ENCODE data around the gene STK38L. TPM values are rescaled to one million over a fixed set of nuclear protein-coding genes. Genes with fewer than 3 reads are reported as not detected.

The STK38L gene
- total and polyA plus RNA-seq, 9 of the 15 experiments (the other 6 are each of a cell fraction or from before 2014, with no cell fraction given) = 2.6 to 10.7 (median 6.9) TPM

GRCh38 chr12:27289414-27289813 is 45.3 kb downstream of the STK38L start:
- Histone ChIP-seq H3K36me3 (ENCODE audit: control insufficient read depth, insufficient read depth, low read length) (no peaks in the 10 kb centered on the region), H3K9me3 (replicated peaks; ENCODE audit: control insufficient read depth, insufficient read depth, low read depth, low read length) (no peaks in the 10 kb centered on the region), H3K4me3 (no peak overlapping the region), H3K27ac (ENCODE audit: extremely low read depth, low read depth, low read length) (no peak overlapping the region), H3K4me1 (replicated peaks in 1 of 2; ENCODE audit: control insufficient read depth in 2 of 2, insufficient read depth in 2 of 2, low read length in 2 of 2) (no peaks in the 10 kb centered on the region), H3K9ac (ENCODE audit: insufficient read depth in 1 of 2, low read depth in 2 of 2, low read length in 2 of 2) (no peak overlapping the region), H3K9me1 (ENCODE audit: control insufficient read depth, insufficient read depth, low read length) (no peaks in the 10 kb centered on the region), H4K20me1 (replicated peaks; ENCODE audit: control insufficient read depth, insufficient read depth, low read length) (peaks cover 2% of the 10 kb centered on the region; the same call in 1 of the 2 replicates), H3K79me2 (ENCODE audit: control insufficient read depth, insufficient read depth, low read length) (no peaks in the 10 kb centered on the region), H3K27me3 (ENCODE audit: control insufficient read depth in 2 of 2, insufficient read depth in 2 of 2, low read length in 2 of 2) (no peaks in the 10 kb centered on the region), H3K4me2 (ENCODE audit: insufficient read depth, low read length) (no peak overlapping the region), H2AFZ (ENCODE audit: low read depth, low read length) (no peak overlapping the region)
- in situ Hi-C loops (cut with MboI) = no loop called here
- no TSS peak for BruUV-seq (replicated peaks)
- intact Hi-C loops (cut with micrococcal nuclease) = no loop called here
- 3% methylated on average over 3 of the region's 3 CpGs for WGBS (ENCODE audit: insufficient coverage, low coverage, missing lambda C conversion rate)
- CTCF ChIA-PET (ENCODE audit: low intra/inter-chr PET ratio) = no interaction called here
- no peak for FAIRE-seq
- TF ChIP-seq FOXJ3 (CRISPR knock-in tag; IDR thresholded peaks at IDR 0.05) (no peak), CXXC5 (CRISPR knock-in tag; IDR thresholded peaks at IDR 0.05) (no peak), IRF1 (CRISPR knock-in tag; IDR thresholded peaks at IDR 0.05; ENCODE audit: borderline replicate concordance) (no peak), YY1 (IDR thresholded peaks at IDR 0.05; ENCODE audit: borderline replicate concordance in 1 of 3, control insufficient read depth in 1 of 3, extremely low read depth in 1 of 3, insufficient read depth in 3 of 3, insufficient read length in 1 of 3, insufficient replicate concordance in 2 of 3, low read depth in 1 of 3, low read length in 2 of 3) (no peak), IFI16 (CRISPR knock-in tag; IDR thresholded peaks at IDR 0.05) (no peak), ZNF445 (CRISPR knock-in tag; IDR thresholded peaks at IDR 0.05; ENCODE audit: low read depth) (no peak), BRCA1 (IDR thresholded peaks at IDR 0.05) (no peak), BRCA1 (CRISPR knock-in tag; IDR thresholded peaks at IDR 0.05) (no peak), KLF1 (tag; IDR thresholded peaks at IDR 0.05) (no peak), ZNF644 (tag; IDR thresholded peaks at IDR 0.05; ENCODE audit: low read depth) (no peak), SNIP1 (IDR thresholded peaks at IDR 0.05; ENCODE audit: low read depth) (no peak), SP1 (CRISPR knock-in tag; IDR thresholded peaks at IDR 0.05) (no peak), KAT8 (IDR thresholded peaks at IDR 0.05; ENCODE audit: low read depth) (no peak), STAG1 (CRISPR knock-in tag; IDR thresholded peaks at IDR 0.05; ENCODE audit: borderline replicate concordance) (no peak), SNAPC5 (CRISPR knock-in tag; IDR thresholded peaks at IDR 0.05) (no peak), DIDO1 (tag; IDR thresholded peaks at IDR 0.05; ENCODE audit: low read depth) (no peak)
- no peak for DNase-seq (ENCODE audit: extremely low read depth in 1 of 4, low spot score in 3 of 4)
- no peak for ATAC-seq
- POLR2A ChIA-PET = no interaction called here

Data from K562 (cell line).